HG03039 (cell line): Measurements from ENCODE around the gene GSN.

Source experiments
- ATAC-seq: cut with Tn5 transposase; IDR thresholded peaks from one replicate; pipeline ENCODE4 v1.9.1; 2021; ENCODE audit warnings: mild to moderate bottlenecking, moderate library complexity; ENCODE audit not compliant: unreplicated experiment

The GSN gene

GRCh38 chr9:121368745-121369144, 100.8 kb downstream of the GSN start:
- no peak for ATAC-seq

GRCh38 chr9:121369595-121370265, 101.8 kb downstream of the GSN start, which contains the start of gene STOM:
Gene STOM, minus strand, starts transcription at chr9:121370250. Its CDS starts 63 bp downstream, at chr9:121370187.
- peak; percentile 32 for ATAC-seq

GRCh38 chr9:121371495-121372061, 103.6 kb downstream of the GSN start:
- no peak for ATAC-seq

- no peak for ATAC-seq
Measured at GRCh38 chr9:121372239-121373010, 104.5 kb downstream of the GSN start.

- ATAC-seq: no peak
Measured at GRCh38 chr9:121373011-121373729, 105.2 kb downstream of the GSN start.

GRCh38 chr9:121376214-121376830, 108.4 kb downstream of the GSN start:
- ATAC-seq: no peak

- no peak for ATAC-seq
Measured at GRCh38 chr9:121380846-121381245, 112.9 kb downstream of the GSN start.
